Amygdala (tissue), 56 donors: Measurements from ENCODE around the gene MRPS2.
"Not testable (repeated sequence)": the region's sequence is repeated elsewhere in the genome, so short reads cannot be mapped to it uniquely, and the experiment has no call there.

Source experiments
- DNase-seq, 56 donors: peaks; one replicate each; lab custom pipeline; 2025; lab: John Stamatoyannopoulos, UW

The MRPS2 gene

GRCh38 chr9:135500525-135501260 lies at the start of gene MRPS2:
Gene MRPS2, plus strand, starts transcription at chr9:135500682. Its CDS starts 29 bp downstream, at chr9:135500711.
- peak in 54 of 56 donors; percentile 22 to 87 (median 70) for DNase-seq

GRCh38 chr9:135450956-135451355 lies 49.5 kb upstream of the MRPS2 start:
- no peak for DNase-seq

GRCh38 chr9:135451909-135452308 lies 48.6 kb upstream of the MRPS2 start:
- DNase-seq, result not testable (repeated sequence)

GRCh38 chr9:135454737-135455136 lies 45.7 kb upstream of the MRPS2 start:
- DNase-seq, result no peak

- DNase-seq, result no peak
Observed at GRCh38 chr9:135455401-135456030, 45.0 kb upstream of the MRPS2 start.

- DNase-seq, result no peak
Observed at GRCh38 chr9:135456436-135457104, 43.9 kb upstream of the MRPS2 start.

GRCh38 chr9:135458478-135458877 lies 42.0 kb upstream of the MRPS2 start:
- not testable (repeated sequence) for DNase-seq

GRCh38 chr9:135461936-135462335 lies 38.5 kb upstream of the MRPS2 start:
- no peak for DNase-seq

GRCh38 chr9:135463140-135463539 lies 37.3 kb upstream of the MRPS2 start:
- no peak for DNase-seq

GRCh38 chr9:135464181-135464580 lies 36.3 kb upstream of the MRPS2 start:
- DNase-seq, result no peak

GRCh38 chr9:135468854-135469521 lies 31.5 kb upstream of the MRPS2 start:
- DNase-seq, result no peak

- no peak for DNase-seq
Observed at GRCh38 chr9:135471791-135472640, 28.5 kb upstream of the MRPS2 start.

- no peak for DNase-seq
Observed at GRCh38 chr9:135473972-135474543, 26.4 kb upstream of the MRPS2 start.

GRCh38 chr9:135474915-135475314 lies 25.6 kb upstream of the MRPS2 start:
- peak in 18 of 56 donors; percentile 2 to 48 (median 30) for DNase-seq

GRCh38 chr9:135476561-135477355 lies 23.7 kb upstream of the MRPS2 start:
- DNase-seq, result no peak

- peak in 4 of 56 donors; percentile 6 to 14 (median 11) for DNase-seq
Observed at GRCh38 chr9:135478191-135478590, 22.3 kb upstream of the MRPS2 start.

GRCh38 chr9:135478829-135479468 lies 21.5 kb upstream of the MRPS2 start:
- peak in 26 of 56 donors; percentile 7 to 56 (median 28) for DNase-seq

- peak in 7 of 56 donors; percentile 9 to 54 (median 27) for DNase-seq
Observed at GRCh38 chr9:135479469-135480052, 20.9 kb upstream of the MRPS2 start, which contains the start of gene PPP1R26. Gene PPP1R26, plus strand, starts transcription at chr9:135479782. Its CDS starts 4,729 bp downstream, at chr9:135484511.
